Measurements from ENCODE around the gene DHRS9.
"Not testable (repeated sequence)": the region's sequence is repeated elsewhere in the genome, so short reads cannot be mapped to it uniquely, and the experiment has no call there.

DHRS9 gene
- 0 to 0.08 (median 0) reads per million in 4 donors for total RNA-seq

- no peak for DNase-seq
Measured at GRCh38 chr2:169069341-169069740, at the start of gene DHRS9. Gene DHRS9, plus strand, starts transcription at chr2:169069563. Its CDS starts 12,019 bp downstream, at chr2:169081582.

GRCh38 chr2:169023161-169023560 is 46.2 kb upstream of the DHRS9 start:
- no peak for DNase-seq

- no peak for DNase-seq
Measured at GRCh38 chr2:169026056-169026455, 43.3 kb upstream of the DHRS9 start.

- no peak for DNase-seq
Measured at GRCh38 chr2:169027234-169027633, 42.1 kb upstream of the DHRS9 start.

- no peak for DNase-seq
Measured at GRCh38 chr2:169029341-169029740, 40.0 kb upstream of the DHRS9 start.

- DNase-seq = no peak
Measured at GRCh38 chr2:169031202-169031601, 38.2 kb upstream of the DHRS9 start, which contains the start of gene ABCB11. Gene ABCB11, minus strand, starts transcription at chr2:169031324. Its CDS starts 13,199 bp downstream, at chr2:169018125.

- no peak for DNase-seq
Measured at GRCh38 chr2:169034256-169034655, 35.1 kb upstream of the DHRS9 start.

- no peak for DNase-seq
Measured at GRCh38 chr2:169034984-169035544, 34.3 kb upstream of the DHRS9 start.

GRCh38 chr2:169035887-169036286 is 33.5 kb upstream of the DHRS9 start:
- DNase-seq = no peak

GRCh38 chr2:169036736-169037440 is 32.5 kb upstream of the DHRS9 start:
- DNase-seq = no peak

- DNase-seq = peak in 1 of 5 donors; percentile 2
Measured at GRCh38 chr2:169038338-169038757, 31.0 kb upstream of the DHRS9 start.

GRCh38 chr2:169039702-169040101 is 29.7 kb upstream of the DHRS9 start:
- no peak for DNase-seq

- DNase-seq = no peak
Measured at GRCh38 chr2:169041594-169041993, 27.8 kb upstream of the DHRS9 start.

GRCh38 chr2:169042856-169043255 is 26.5 kb upstream of the DHRS9 start:
- no peak for DNase-seq

GRCh38 chr2:169046440-169047151 is 22.8 kb upstream of the DHRS9 start:
- no peak for DNase-seq

- no peak for DNase-seq
Measured at GRCh38 chr2:169047256-169048250, 21.8 kb upstream of the DHRS9 start.

- DNase-seq = no peak
Measured at GRCh38 chr2:169049142-169049541, 20.2 kb upstream of the DHRS9 start.

GRCh38 chr2:169050476-169051240 is 18.7 kb upstream of the DHRS9 start:
- DNase-seq = no peak

GRCh38 chr2:169054575-169054974 is 14.8 kb upstream of the DHRS9 start:
- not testable (repeated sequence) for DNase-seq

GRCh38 chr2:169064199-169064598 is 5.2 kb upstream of the DHRS9 start:
- DNase-seq = not testable (repeated sequence)

- no peak for DNase-seq
Measured at GRCh38 chr2:169065422-169065821, 3.9 kb upstream of the DHRS9 start.

Measured in T-helper 1 cell (primary cell).